Body of pancreas (tissue), 4 donors: ENCODE measurements around the gene OTOP1.

ENCODE experiments used
- CTCF ChIP-seq, 7 experiments: fragments of 450-650 bp in 4 of 7; fragments of 200-600 bp in 3 of 7; sonication (generic) in 3 of 7; IDR thresholded peaks; one replicate each; pipeline ENCODE4 v1.5.1; 2016 to 2019; ENCODE audit warnings: antibody characterized with exemption in 7 of 7
- POLR2A ChIP-seq, 3 donors: fragments of 450-650 bp; IDR thresholded peaks; one replicate each; pipeline ENCODE4 v1.6.1; 2016; ENCODE audit warnings: antibody characterized with exemption in 3 of 3, mild to moderate bottlenecking in 2 of 3

- TF ChIP-seq CTCF (IDR thresholded peaks at IDR 0.05): no peak
- TF ChIP-seq POLR2A (IDR thresholded peaks at IDR 0.05): no peak
Observed at GRCh38 chr4:4195354-4195753, 31.4 kb downstream of the OTOP1 start.
